ENCODE data around the gene GATAD1. TPM values are rescaled to one million over a fixed set of nuclear protein-coding genes. Genes with fewer than 3 reads are reported as not detected.
A peak's percentile ranks its signal among the peaks of the same experiment; 100 is the strongest.

GATAD1 gene
- total RNA-seq, 1 experiment from 2014 or later: 26.0 TPM

GRCh38 chr7:92456236-92456635 is 9.0 kb downstream of the GATAD1 start:
- H3K27ac Mint-ChIP-seq (ENCODE audit: unreplicated experiment): no peak overlapping the region
- no peak overlapping the region for H3K4me3 Mint-ChIP-seq (ENCODE audit: low read depth, unreplicated experiment)
- TF ChIP-seq, protein P1, sequence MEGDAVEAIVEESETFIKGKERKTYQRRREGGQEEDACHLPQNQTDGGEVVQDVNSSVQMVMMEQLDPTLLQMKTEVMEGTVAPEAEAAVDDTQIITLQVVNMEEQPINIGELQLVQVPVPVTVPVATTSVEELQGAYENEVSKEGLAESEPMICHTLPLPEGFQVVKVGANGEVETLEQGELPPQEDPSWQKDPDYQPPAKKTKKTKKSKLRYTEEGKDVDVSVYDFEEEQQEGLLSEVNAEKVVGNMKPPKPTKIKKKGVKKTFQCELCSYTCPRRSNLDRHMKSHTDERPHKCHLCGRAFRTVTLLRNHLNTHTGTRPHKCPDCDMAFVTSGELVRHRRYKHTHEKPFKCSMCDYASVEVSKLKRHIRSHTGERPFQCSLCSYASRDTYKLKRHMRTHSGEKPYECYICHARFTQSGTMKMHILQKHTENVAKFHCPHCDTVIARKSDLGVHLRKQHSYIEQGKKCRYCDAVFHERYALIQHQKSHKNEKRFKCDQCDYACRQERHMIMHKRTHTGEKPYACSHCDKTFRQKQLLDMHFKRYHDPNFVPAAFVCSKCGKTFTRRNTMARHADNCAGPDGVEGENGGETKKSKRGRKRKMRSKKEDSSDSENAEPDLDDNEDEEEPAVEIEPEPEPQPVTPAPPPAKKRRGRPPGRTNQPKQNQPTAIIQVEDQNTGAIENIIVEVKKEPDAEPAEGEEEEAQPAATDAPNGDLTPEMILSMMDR (IDR thresholded peaks at IDR 0.05; ENCODE audit: unreplicated experiment): no peak
- intact Hi-C loops (cut with micrococcal nuclease; ENCODE audit: unreplicated experiment): no loop called here
- H3K27me3 Mint-ChIP-seq (ENCODE audit: unreplicated experiment): no peaks in the 10 kb centered on the region
- no TSS peak for BruUV-seq (replicated peaks)
- DNase-seq: no peak
- CTCF ChIA-PET: interaction anchor here (0.7 kb wide), 1 partner anchor 342 kb away, joined by 3 read pairs; no protein-coding TSS in a partner anchor
- H3K36me3 Mint-ChIP-seq (ENCODE audit: insufficient read depth, unreplicated experiment): peaks cover 12% of the 10 kb centered on the region
- no peaks in the 10 kb centered on the region for H3K9me3 Mint-ChIP-seq (ENCODE audit: low read depth, unreplicated experiment)
- peaks cover 1% of the 10 kb centered on the region for H3K4me1 Mint-ChIP-seq (ENCODE audit: low read depth, unreplicated experiment)

DNA sequence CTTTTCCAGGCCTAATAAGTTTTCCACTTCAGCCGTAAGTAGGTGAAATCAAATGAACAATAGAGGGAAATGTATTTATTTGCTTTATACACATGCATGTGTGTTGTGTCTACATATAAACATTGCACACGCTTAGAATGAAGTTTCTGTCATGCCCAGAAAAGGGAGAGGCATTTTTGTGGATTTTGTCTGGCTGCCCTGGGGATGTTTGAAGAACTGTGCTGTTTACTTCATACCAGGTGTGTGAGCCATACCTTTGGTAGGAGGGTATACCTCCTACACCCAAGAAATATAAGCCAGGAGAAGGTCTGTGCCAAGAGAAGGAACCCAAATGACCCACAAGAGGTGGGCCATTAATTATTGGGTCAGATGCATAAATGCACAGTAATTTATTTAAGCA is 12.8 kb downstream of the GATAD1 start:
- Mint-ChIP-seq H3K4me1 (ENCODE audit: low read depth, unreplicated experiment) (no peaks in the 10 kb centered on the region), H3K9me3 (ENCODE audit: low read depth, unreplicated experiment) (no peaks in the 10 kb centered on the region), H3K27me3 (ENCODE audit: unreplicated experiment) (no peaks in the 10 kb centered on the region), H3K27ac (ENCODE audit: unreplicated experiment) (no peak overlapping the region), H3K36me3 (ENCODE audit: insufficient read depth, unreplicated experiment) (peaks cover 5% of the 10 kb centered on the region), H3K4me3 (ENCODE audit: low read depth, unreplicated experiment) (no peak overlapping the region)
- TF ChIP-seq, protein P1 (IDR thresholded peaks at IDR 0.05; ENCODE audit: unreplicated experiment): no peak
- BruUV-seq (replicated peaks): no TSS peak
- DNase-seq: no peak
- CTCF ChIA-PET: no interaction called here
- intact Hi-C loops (cut with micrococcal nuclease; ENCODE audit: unreplicated experiment): no loop called here

GRCh38 chr7:92460510-92460909 is 13.2 kb downstream of the GATAD1 start:
- no peak overlapping the region for H3K4me3 Mint-ChIP-seq (ENCODE audit: low read depth, unreplicated experiment)
- CTCF ChIA-PET: no interaction called here
- H3K27me3 Mint-ChIP-seq (ENCODE audit: unreplicated experiment): no peaks in the 10 kb centered on the region
- BruUV-seq (replicated peaks): no TSS peak
- intact Hi-C loops (cut with micrococcal nuclease; ENCODE audit: unreplicated experiment): no loop called here
- H3K4me1 Mint-ChIP-seq (ENCODE audit: low read depth, unreplicated experiment): no peaks in the 10 kb centered on the region
- TF ChIP-seq, protein P1 (IDR thresholded peaks at IDR 0.05; ENCODE audit: unreplicated experiment): no peak
- peaks cover 5% of the 10 kb centered on the region for H3K36me3 Mint-ChIP-seq (ENCODE audit: insufficient read depth, unreplicated experiment)
- no peak overlapping the region for H3K27ac Mint-ChIP-seq (ENCODE audit: unreplicated experiment)
- no peak for DNase-seq
- no peaks in the 10 kb centered on the region for H3K9me3 Mint-ChIP-seq (ENCODE audit: low read depth, unreplicated experiment)

- no peak overlapping the region for H3K27ac Mint-ChIP-seq (ENCODE audit: unreplicated experiment)
- peaks cover 5% of the 10 kb centered on the region for H3K36me3 Mint-ChIP-seq (ENCODE audit: insufficient read depth, unreplicated experiment)
- TF ChIP-seq, protein P1 (IDR thresholded peaks at IDR 0.05; ENCODE audit: unreplicated experiment): peak; percentile 45
- CTCF ChIA-PET: interaction anchor here (1.0 kb wide), 3 partner anchors 13 to 68 kb away, joined by 3 read pairs; partner anchors contain the start of genes GATAD1 and RBM48
- intact Hi-C loops (cut with micrococcal nuclease; ENCODE audit: unreplicated experiment): no loop called here
- H3K27me3 Mint-ChIP-seq (ENCODE audit: unreplicated experiment): no peaks in the 10 kb centered on the region
- no TSS peak for BruUV-seq (replicated peaks)
- H3K4me1 Mint-ChIP-seq (ENCODE audit: low read depth, unreplicated experiment): no peaks in the 10 kb centered on the region
- DNase-seq: peak; percentile 30
- no peaks in the 10 kb centered on the region for H3K9me3 Mint-ChIP-seq (ENCODE audit: low read depth, unreplicated experiment)
- no peak overlapping the region for H3K4me3 Mint-ChIP-seq (ENCODE audit: low read depth, unreplicated experiment)
These were observed 14.0 kb downstream of the GATAD1 start for GRCh38 chr7:92461027-92462003.

Data from Calu3 (cell line).